ENCODE results near the gene ETFA. TPM values are rescaled to one million over a fixed set of nuclear protein-coding genes. Genes with fewer than 3 reads are reported as not detected.

The ETFA gene
- total and polyA plus RNA-seq, 2 of the 8 experiments (the other 6 are each of a cell fraction or from before 2014, with no cell fraction given), result 60.9 to 90.0 TPM

DNA sequence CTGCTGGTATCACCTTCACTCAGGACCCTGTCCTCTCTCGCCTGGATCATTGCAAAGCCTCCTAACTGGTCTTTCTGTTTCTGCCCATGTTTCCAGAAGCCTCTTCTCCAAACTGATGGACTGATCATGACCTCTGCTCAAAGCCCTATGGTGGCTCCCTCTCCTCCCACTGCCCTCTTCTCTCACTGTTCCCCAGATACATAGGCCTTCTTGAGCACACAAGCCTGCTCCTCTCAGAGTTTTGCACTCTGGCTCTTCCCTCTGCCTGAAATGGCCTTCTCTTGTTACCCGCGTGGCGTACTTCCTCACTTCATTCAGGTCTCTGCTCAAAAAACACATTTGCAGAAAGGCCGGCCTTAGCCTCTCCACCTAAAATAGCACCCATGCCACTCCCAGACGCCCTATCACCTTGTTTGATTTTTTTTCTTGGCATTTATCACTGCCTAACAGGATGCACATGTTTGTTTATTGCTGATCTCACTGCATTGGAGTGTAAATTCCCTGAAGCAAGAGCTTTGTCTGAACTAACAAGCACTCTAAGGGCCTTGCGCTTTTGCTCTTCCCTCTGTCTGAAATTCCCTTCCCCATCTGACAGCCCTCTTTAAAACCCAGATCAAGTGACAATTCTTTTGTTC is 1.4 kb upstream of the ETFA start (continued):
- TF ChIP-seq CBX8 (IDR thresholded peaks at IDR 0.05; ENCODE audit: borderline replicate concordance, low read depth, low read length) (no peak), BACH1 (IDR thresholded peaks at IDR 0.05; ENCODE audit: low read length) (no peak), KDM5A (IDR thresholded peaks at IDR 0.05; ENCODE audit: low read length) (no peak)

Data from H1 (cell line).